Psoas muscle (tissue), 8 donors: ENCODE measurements around the gene SLFNL1. TPM values are rescaled to one million over a fixed set of nuclear protein-coding genes. Genes with fewer than 3 reads are reported as not detected.

ENCODE experiments used
- ATAC-seq, 4 donors: fragments of 200-7000 bp; cut with Tn5 transposase; one replicate each; pipeline ENCODE4 v1.9.1; 2020; ENCODE audit warnings: moderate library complexity in 3 of 4, mild to moderate bottlenecking in 2 of 4
- DNase-seq, 2 donors: peaks; one replicate each; pipeline ENCODE4 v3.0.0-alpha.2; 2020
- H3K27ac ChIP-seq: fragments of 200-600 bp; one replicate; pipeline ENCODE4 v1.8.0; 2022
- H3K27me3 ChIP-seq, 3 donors: fragments of 200-600 bp in 1 of 3; one replicate each; pipeline versions ENCODE4 v1.6.1 to v1.8.0; 2013 to 2022; ENCODE audit warnings: low read length in 2 of 3, mild to moderate bottlenecking in 2 of 3, moderate library complexity in 1 of 3; ENCODE audit not compliant: insufficient read depth in 3 of 3
- H3K36me3 ChIP-seq, 2 donors: fragments of 200-600 bp in 1 of 2; one replicate each; pipeline versions ENCODE4 v1.6.1 to v1.8.0; 2013 to 2022; ENCODE audit warnings: low read depth in 1 of 2, mild to moderate bottlenecking in 1 of 2, moderate library complexity in 1 of 2; ENCODE audit not compliant: insufficient read depth in 1 of 2
- H3K4me1 ChIP-seq: fragments of 200-600 bp; one replicate; pipeline ENCODE4 v1.8.0; 2022
- H3K4me3 ChIP-seq: fragments of 200-600 bp; one replicate; pipeline ENCODE4 v1.8.0; 2022; ENCODE audit warnings: mild to moderate bottlenecking
- H3K9me3 ChIP-seq: fragments of 200-600 bp; one replicate; pipeline ENCODE4 v1.8.0; 2022
- CTCF ChIP-seq: fragments of 200-600 bp; IDR thresholded peaks from one replicate; pipeline ENCODE4 v1.8.0; 2022; ENCODE audit warnings: antibody characterized with exemption
- WGBS, 3 donors: extraction: QIAGEN DNeasy Blood & Tissue Kit; methylation state at CpG; one replicate each; pipeline versions ENCODE4 v1.1.6 to v1.1.7; 2013; 5-methylcytosine and 5-hydroxymethylcytosine counted together
- intact Hi-C, 2 donors: fragments of 100-400 bp; cut with DNase I; formaldehyde crosslinking; loops; one replicate each; pipeline versions ENCODE4 v1.11.0 to v1.14.2; 2022
- polyA plus RNA-seq, 3 donors: library from polyadenylated mRNA; stranded (reverse); fragments of 200-250 nt; gene quantifications; one replicate each; pipeline ENCODE4 v1.2.3, GENCODE V29; 2013
- total RNA-seq, 4 donors: library from RNA; stranded (reverse); fragmentation: NEBNext Ultra II Directional in 2 of 4; extraction: Animal tissue kit (Norgen Biotek cat#: 25700) in 2 of 4; gene quantifications; one replicate each; pipeline versions ENCODE4 v1.2.1 to v1.2.4, GENCODE V29; 2021 to 2023
- donor health status: healthy with polysubstance abuse.
- donor health status: DM: no; HTN: no; CAD: no; lungs with moderate emphysema.
- donor health status: Bipolar disorder and iron deficiency.
- donor health status: healthy.
- donor health status: DM: yes; HTN: yes; CAD: no.
- donor health status: DM: no; HTN: no; CAD: no.
- donor health status: DM: no; HTN: no; CAD: no.
- donor health status: DM: yes; HTN: yes; CAD: no.

The SLFNL1 gene
- total and polyA plus RNA-seq, 7 donors, result 0.13 to 0.58 (median 0.17) TPM

GRCh38 chr1:41032147-41032546, 10.6 kb upstream of the SLFNL1 start:
- TF ChIP-seq CTCF, result no peak
- ATAC-seq (no peak), DNase-seq (no peak)
- Histone ChIP-seq H3K9me3 (no peaks in the 10 kb centered on the region), H3K36me3 (peaks cover 2 to 91% of the 10 kb centered on the region in 2 donors), H3K27me3 (no peaks in the 10 kb centered on the region), H3K27ac (no peak overlapping the region), H3K4me3 (no peak overlapping the region), H3K4me1 (no peaks in the 10 kb centered on the region)
- 71 to 98% (median 72%) methylated on average over 2 of the region's 2 CpGs for WGBS, 3 donors
- intact Hi-C loops, result no loop called here

GRCh38 chr1:41030872-41031616, 9.5 kb upstream of the SLFNL1 start:
- no peak overlapping the region for H3K4me3 ChIP-seq
- H3K27me3 ChIP-seq, result no peaks in the 10 kb centered on the region
- ATAC-seq (no peak), DNase-seq (no peak)
- peaks cover under 1 to 90% of the 10 kb centered on the region in 2 donors for H3K36me3 ChIP-seq
- intact Hi-C loops, result no loop called here
- no peak overlapping the region for H3K27ac ChIP-seq
- no peaks in the 10 kb centered on the region for H3K9me3 ChIP-seq
- H3K4me1 ChIP-seq, result no peaks in the 10 kb centered on the region
- 90 to 94% (median 93%) methylated on average over 8 of the region's 8 CpGs for WGBS, 3 donors
- TF ChIP-seq CTCF, result no peak

- Histone ChIP-seq H3K27ac (no peak overlapping the region), H3K4me3 (no peak overlapping the region), H3K36me3 (peaks cover 0 to 87% of the 10 kb centered on the region in 2 donors), H3K9me3 (no peaks in the 10 kb centered on the region), H3K27me3 (no peaks in the 10 kb centered on the region), H3K4me1 (no peaks in the 10 kb centered on the region)
- WGBS, 3 donors, result 96 to 99% (median 97%) methylated on average over 9 to 10 of the region's 10 CpGs
- ATAC-seq (no peak), DNase-seq (no peak)
- intact Hi-C loops, result no loop called here
- TF ChIP-seq CTCF, result no peak
Measured at GRCh38 chr1:41028034-41028642, 6.6 kb upstream of the SLFNL1 start.

- H3K4me1 ChIP-seq, result no peaks in the 10 kb centered on the region
- ATAC-seq (no peak), DNase-seq (no peak)
- no peak overlapping the region for H3K4me3 ChIP-seq
- H3K9me3 ChIP-seq, result no peaks in the 10 kb centered on the region
- peaks cover 0 to 68% of the 10 kb centered on the region in 2 donors for H3K36me3 ChIP-seq
- H3K27ac ChIP-seq, result no peak overlapping the region
- intact Hi-C loops, result no loop called here
- WGBS, 3 donors, result 92 to 96% (median 93%) methylated on average over 4 of the region's 4 CpGs
- no peak for TF ChIP-seq CTCF
- H3K27me3 ChIP-seq, result no peaks in the 10 kb centered on the region
Measured at GRCh38 chr1:41025979-41026819, 4.7 kb upstream of the SLFNL1 start.
